Loucy (cell line): ENCODE measurements around the gene NEO1.

ENCODE experiments used
- H2AFZ ChIP-seq: fragments of 200-600 bp; sonication (generic); 2 replicates; pipeline ENCODE4 v1.6.0; 2016; ENCODE audit warnings: antibody characterized with exemption, mild to moderate bottlenecking, low read length, moderate library complexity
- H3F3A ChIP-seq: fragments of 200-600 bp; 2 replicates; pipeline ENCODE4 v1.6.0; 2016; ENCODE audit warnings: antibody characterized with exemption, low read depth, mild to moderate bottlenecking
- H3K27me3 ChIP-seq: fragments of 200-600 bp; sonication (generic); 2 replicates; pipeline ENCODE4 v1.6.1; 2014; ENCODE audit warnings: low read length, mild to moderate bottlenecking; ENCODE audit not compliant: insufficient read depth, poor library complexity, severe bottlenecking
- H3K36me3 ChIP-seq: fragments of 200-600 bp; sonication (generic); 2 replicates; pipeline ENCODE4 v1.6.1; 2016; ENCODE audit warnings: low read length; ENCODE audit not compliant: insufficient read depth
- H3K4me1 ChIP-seq: fragments of 200-600 bp; sonication (generic); 2 replicates; pipeline ENCODE4 v1.5.1; 2014; ENCODE audit warnings: low read length, mild to moderate bottlenecking; ENCODE audit not compliant: insufficient read depth, poor library complexity, severe bottlenecking
- H3K4me2 ChIP-seq: fragments of 200-600 bp; sonication (generic); 2 replicates; pipeline ENCODE4 v1.6.0; 2014; ENCODE audit warnings: antibody characterized with exemption, low read length, low read depth, mild to moderate bottlenecking; ENCODE audit not compliant: poor library complexity, severe bottlenecking
- H3K4me3 ChIP-seq: fragments of 200-600 bp; sonication (generic); 2 replicates; pipeline ENCODE4 v1.5.1; 2014; ENCODE audit warnings: low read length, mild to moderate bottlenecking, mixed read lengths; ENCODE audit not compliant: poor library complexity, severe bottlenecking
- H3K79me2 ChIP-seq: fragments of 200-600 bp; sonication (generic); 2 replicates; pipeline ENCODE4 v1.6.1; 2014; ENCODE audit warnings: low read length; ENCODE audit not compliant: insufficient read depth
- H3K9ac ChIP-seq: fragments of 200-600 bp; sonication (generic); 2 replicates; pipeline ENCODE4 v1.6.0; 2014; ENCODE audit warnings: mild to moderate bottlenecking, low read depth, low read length, moderate library complexity; ENCODE audit not compliant: poor library complexity, severe bottlenecking
- H3K9me2 ChIP-seq: fragments of 200-600 bp; sonication (generic); replicated peaks from 2 replicates; pipeline ENCODE4 v1.6.1; 2016; ENCODE audit warnings: low read depth, low read length, mixed read lengths
- H3K9me3 ChIP-seq: fragments of 200-600 bp; sonication (generic); 2 replicates; pipeline ENCODE4 v1.6.1; 2014; ENCODE audit warnings: mild to moderate bottlenecking, antibody characterized with exemption, low read length, low read depth; ENCODE audit not compliant: insufficient read depth
- H4K20me1 ChIP-seq: fragments of 200-600 bp; sonication (generic); 2 replicates; pipeline ENCODE4 v1.6.0; 2014; ENCODE audit warnings: antibody characterized with exemption, low read length, mild to moderate bottlenecking; ENCODE audit not compliant: insufficient read depth, poor library complexity, severe bottlenecking
- EZH2phosphoT487 ChIP-seq: fragments of 200-600 bp; IDR thresholded peaks from 2 replicates; pipeline ENCODE4 v1.6.1; 2018; ENCODE audit warnings: antibody characterized with exemption, mild to moderate bottlenecking, moderate library complexity, borderline replicate concordance
- TF ChIP-seq, protein P1 (sequence below): fragments of 200-600 bp; sonication (generic); conservative IDR thresholded peaks from 2 replicates; pipeline ENCODE4 v1.5.1; 2014; ENCODE audit warnings: mild to moderate bottlenecking, antibody characterized with exemption, low read length

NEO1 gene

DNA sequence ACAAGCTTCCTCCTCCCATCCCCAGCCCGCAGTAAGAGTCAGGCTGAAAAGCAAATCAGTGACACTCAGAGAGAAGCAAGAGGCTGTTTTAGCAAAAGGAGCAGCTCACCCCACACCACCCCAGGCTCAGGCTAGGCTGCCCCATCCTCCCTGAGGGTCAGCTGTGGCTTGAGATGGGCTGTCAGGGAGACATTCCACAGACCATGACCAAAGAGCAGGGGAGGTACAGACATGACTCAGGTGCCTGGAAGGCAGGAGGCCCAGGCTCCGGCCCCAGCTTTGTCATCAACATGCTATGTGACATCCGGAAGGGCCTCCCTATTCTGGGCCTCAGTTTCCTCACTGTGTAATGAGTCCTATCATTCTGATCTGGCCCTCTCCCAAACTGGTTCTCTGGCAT, 291.8 kb downstream of the NEO1 start:
- Histone ChIP-seq H3K27me3 (no peaks in the 10 kb centered on the region), H4K20me1 (no peaks in the 10 kb centered on the region), H3K4me2 (no peak overlapping the region), H3K9me3 (no peaks in the 10 kb centered on the region), H3K36me3 (no peaks in the 10 kb centered on the region), H3K4me1 (no peaks in the 10 kb centered on the region), H2AFZ (no peak overlapping the region), H3K9me2 (no peaks in the 10 kb centered on the region), H3K4me3 (no peak overlapping the region), H3K9ac (no peak overlapping the region), H3F3A (no peaks in the 10 kb centered on the region), H3K79me2 (no peaks in the 10 kb centered on the region)
- TF ChIP-seq, protein P1, sequence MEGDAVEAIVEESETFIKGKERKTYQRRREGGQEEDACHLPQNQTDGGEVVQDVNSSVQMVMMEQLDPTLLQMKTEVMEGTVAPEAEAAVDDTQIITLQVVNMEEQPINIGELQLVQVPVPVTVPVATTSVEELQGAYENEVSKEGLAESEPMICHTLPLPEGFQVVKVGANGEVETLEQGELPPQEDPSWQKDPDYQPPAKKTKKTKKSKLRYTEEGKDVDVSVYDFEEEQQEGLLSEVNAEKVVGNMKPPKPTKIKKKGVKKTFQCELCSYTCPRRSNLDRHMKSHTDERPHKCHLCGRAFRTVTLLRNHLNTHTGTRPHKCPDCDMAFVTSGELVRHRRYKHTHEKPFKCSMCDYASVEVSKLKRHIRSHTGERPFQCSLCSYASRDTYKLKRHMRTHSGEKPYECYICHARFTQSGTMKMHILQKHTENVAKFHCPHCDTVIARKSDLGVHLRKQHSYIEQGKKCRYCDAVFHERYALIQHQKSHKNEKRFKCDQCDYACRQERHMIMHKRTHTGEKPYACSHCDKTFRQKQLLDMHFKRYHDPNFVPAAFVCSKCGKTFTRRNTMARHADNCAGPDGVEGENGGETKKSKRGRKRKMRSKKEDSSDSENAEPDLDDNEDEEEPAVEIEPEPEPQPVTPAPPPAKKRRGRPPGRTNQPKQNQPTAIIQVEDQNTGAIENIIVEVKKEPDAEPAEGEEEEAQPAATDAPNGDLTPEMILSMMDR: no peak
- no peak for TF ChIP-seq EZH2phosphoT487

DNA sequence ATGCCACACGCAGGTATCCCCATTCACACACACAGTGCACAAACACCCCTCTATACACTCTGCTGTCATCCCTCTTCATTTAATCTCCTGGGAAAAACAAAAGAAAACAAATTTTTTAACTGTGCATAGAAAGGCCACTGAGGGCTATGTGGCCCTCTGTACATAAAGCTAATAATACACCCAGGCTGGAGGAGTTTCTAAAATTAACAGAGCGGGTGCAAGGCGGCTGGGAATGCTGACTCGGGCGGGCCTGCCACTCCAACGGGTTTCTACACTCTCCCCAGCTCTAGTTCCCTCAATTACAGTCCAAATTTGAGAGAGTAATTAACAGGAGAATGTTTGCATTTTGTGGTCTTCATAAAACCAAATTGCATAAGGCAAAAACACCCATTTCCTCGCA, 293.4 kb downstream of the NEO1 start:
- no peaks in the 10 kb centered on the region for H3K36me3 ChIP-seq
- H2AFZ ChIP-seq: no peak overlapping the region
- no peaks in the 10 kb centered on the region for H3K79me2 ChIP-seq
- no peaks in the 10 kb centered on the region for H3K9me2 ChIP-seq
- H3K9me3 ChIP-seq: no peaks in the 10 kb centered on the region
- H3K4me2 ChIP-seq: no peak overlapping the region
- H4K20me1 ChIP-seq: no peaks in the 10 kb centered on the region
- no peak overlapping the region for H3K4me3 ChIP-seq
- H3F3A ChIP-seq: no peaks in the 10 kb centered on the region
- no peak for TF ChIP-seq EZH2phosphoT487
- TF ChIP-seq, protein P1: no peak
- no peaks in the 10 kb centered on the region for H3K4me1 ChIP-seq
- H3K9ac ChIP-seq: no peak overlapping the region
- H3K27me3 ChIP-seq: no peaks in the 10 kb centered on the region

GRCh38 chr15:73346735-73347312, 294.6 kb downstream of the NEO1 start:
- Histone ChIP-seq H3K27me3 (no peaks in the 10 kb centered on the region), H3K79me2 (no peaks in the 10 kb centered on the region), H3K4me1 (no peaks in the 10 kb centered on the region), H3K4me2 (no peak overlapping the region), H3K9me3 (no peaks in the 10 kb centered on the region), H2AFZ (no peak overlapping the region), H3K9ac (no peak overlapping the region), H3F3A (no peaks in the 10 kb centered on the region), H3K9me2 (no peaks in the 10 kb centered on the region), H3K4me3 (no peak overlapping the region), H4K20me1 (no peaks in the 10 kb centered on the region), H3K36me3 (no peaks in the 10 kb centered on the region)
- TF ChIP-seq EZH2phosphoT487: no peak
- TF ChIP-seq, protein P1: no peak
